GM13977 (cell line): ENCODE measurements around the gene ADAMTS13.

Experiments used
- DNase-seq: peaks from one replicate; pipeline ENCODE4 v3.0.0; 2012; ENCODE audit warnings: low spot score
- in situ Hi-C: fragments of 300-500 bp; cut with MboI; formaldehyde crosslinking; loops from one replicate; pipeline ENCODE4 v1.12.0; 2022; ENCODE audit warnings: low sequenced_read_pairs, low pct_unique_long_range_greater_than_20kb, mixed read lengths, inconsistent platforms; ENCODE audit not compliant: unreplicated experiment
- TF ChIP-seq, protein P1 (sequence below): IDR thresholded peaks from 2 replicates; pipeline ENCODE4 v1.5.1; 2012; ENCODE audit warnings: mild to moderate bottlenecking, control low read depth; ENCODE audit not compliant: insufficient read depth; ENCODE audit errors: extremely low read depth, missing control alignments

ADAMTS13 gene

DNA sequence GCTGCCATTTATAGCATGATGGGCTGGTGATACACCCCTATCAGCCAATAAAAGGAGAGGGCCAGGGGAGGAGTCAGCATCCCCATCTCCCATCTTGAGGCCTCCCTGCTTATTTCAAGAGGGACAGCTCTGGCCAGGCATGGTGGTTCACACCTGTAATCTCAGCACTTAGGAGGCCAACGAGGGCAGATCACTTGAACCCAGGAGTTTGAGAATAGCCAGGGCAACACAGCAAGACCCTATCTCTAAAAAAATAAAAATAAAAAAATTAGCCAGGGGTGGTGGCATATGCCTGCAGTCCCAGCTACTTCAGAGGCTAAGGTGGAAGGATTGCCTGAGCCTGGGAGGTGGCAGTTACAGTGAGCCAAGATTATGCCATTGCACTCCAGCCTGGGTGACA, 14.1 kb upstream of the ADAMTS13 start:
- in situ Hi-C loops, result no loop called here
- no peak for DNase-seq
- TF ChIP-seq, protein P1, sequence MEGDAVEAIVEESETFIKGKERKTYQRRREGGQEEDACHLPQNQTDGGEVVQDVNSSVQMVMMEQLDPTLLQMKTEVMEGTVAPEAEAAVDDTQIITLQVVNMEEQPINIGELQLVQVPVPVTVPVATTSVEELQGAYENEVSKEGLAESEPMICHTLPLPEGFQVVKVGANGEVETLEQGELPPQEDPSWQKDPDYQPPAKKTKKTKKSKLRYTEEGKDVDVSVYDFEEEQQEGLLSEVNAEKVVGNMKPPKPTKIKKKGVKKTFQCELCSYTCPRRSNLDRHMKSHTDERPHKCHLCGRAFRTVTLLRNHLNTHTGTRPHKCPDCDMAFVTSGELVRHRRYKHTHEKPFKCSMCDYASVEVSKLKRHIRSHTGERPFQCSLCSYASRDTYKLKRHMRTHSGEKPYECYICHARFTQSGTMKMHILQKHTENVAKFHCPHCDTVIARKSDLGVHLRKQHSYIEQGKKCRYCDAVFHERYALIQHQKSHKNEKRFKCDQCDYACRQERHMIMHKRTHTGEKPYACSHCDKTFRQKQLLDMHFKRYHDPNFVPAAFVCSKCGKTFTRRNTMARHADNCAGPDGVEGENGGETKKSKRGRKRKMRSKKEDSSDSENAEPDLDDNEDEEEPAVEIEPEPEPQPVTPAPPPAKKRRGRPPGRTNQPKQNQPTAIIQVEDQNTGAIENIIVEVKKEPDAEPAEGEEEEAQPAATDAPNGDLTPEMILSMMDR, result no peak

DNA sequence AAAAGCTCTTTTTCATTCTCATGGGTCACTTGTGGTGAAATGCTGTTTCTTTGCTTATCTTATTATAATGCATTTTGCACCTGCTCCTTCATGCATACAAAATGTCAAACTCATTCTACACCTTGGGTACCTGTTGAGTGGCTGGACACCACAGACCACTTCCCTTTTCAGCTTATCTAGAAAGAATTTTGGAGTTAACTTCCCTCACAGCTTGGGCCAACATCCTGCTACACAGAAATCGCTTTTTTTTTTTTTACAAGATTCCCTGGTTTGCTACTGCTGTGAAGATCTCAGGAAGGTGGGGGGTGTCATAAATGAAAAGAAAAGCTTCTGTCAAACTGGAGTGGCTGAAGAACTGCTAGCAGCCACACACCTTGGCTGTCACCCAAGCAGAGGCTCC, 7.0 kb upstream of the ADAMTS13 start:
- in situ Hi-C loops, result loop anchor here (10.0 kb wide), 1 partner anchor 70 kb away; no protein-coding TSS in a partner anchor
- TF ChIP-seq, protein P1, result no peak
- DNase-seq, result no peak

- in situ Hi-C loops, result loop anchor here (10.0 kb wide), 1 partner anchor 67 kb away; no protein-coding TSS in a partner anchor
- peak; percentile 80 for DNase-seq
- TF ChIP-seq, protein P1, result peak; percentile 0
These were observed 4.4 kb upstream of the ADAMTS13 start, which contains the start of gene REXO4 for GRCh38 chr9:133417541-133418461. Gene REXO4 (minus strand): TSS chr9:133418010. CDS start chr9:133417844, 166 bp downstream.

DNA sequence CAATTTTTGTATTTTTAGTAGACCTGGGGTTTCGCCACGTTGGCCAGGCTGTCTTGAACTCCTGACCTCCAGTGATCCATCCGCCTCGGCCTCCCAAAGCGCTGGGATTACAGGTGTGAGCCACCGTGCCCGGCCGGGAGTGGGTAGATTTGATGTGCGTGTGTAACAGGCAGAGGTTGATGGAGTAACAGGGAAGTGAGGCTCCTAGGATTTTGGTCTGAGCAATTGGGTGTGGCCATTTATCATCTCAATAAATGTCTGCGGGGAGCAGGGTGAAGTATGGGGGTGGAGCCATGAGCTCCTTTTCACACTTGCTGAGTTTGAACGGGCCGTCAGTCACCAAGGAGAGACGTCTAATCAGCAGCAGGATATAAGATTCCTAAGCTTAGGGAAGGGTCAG, 3.2 kb upstream of the ADAMTS13 start:
- in situ Hi-C loops, result loop anchor here (10.0 kb wide), 1 partner anchor 66 kb away; no protein-coding TSS in a partner anchor
- TF ChIP-seq, protein P1, result no peak
- no peak for DNase-seq

- TF ChIP-seq, protein P1, result no peak
- in situ Hi-C loops, result no loop called here
- DNase-seq, result peak; percentile 90
These were observed 1.8 kb upstream of the ADAMTS13 start for GRCh38 chr9:133420392-133420827.

GRCh38 chr9:133423216-133423615, 1.0 kb downstream of the ADAMTS13 start:
- TF ChIP-seq, protein P1, result no peak
- in situ Hi-C loops, result no loop called here
- DNase-seq, result no peak
